Calu3 (cell line): Measurements from ENCODE around the gene CLEC10A. TPM values are rescaled to one million over a fixed set of nuclear protein-coding genes. Genes with fewer than 3 reads are reported as not detected.
"Not testable (repeated sequence)": the region's sequence is repeated elsewhere in the genome, so short reads cannot be mapped to it uniquely, and the experiment has no call there.

Experiments
- BruUV-seq: library from RNA; stranded (reverse); fragments of 400-500 nt; replicated peaks from 2 replicates; lab custom pipeline; 2021; lab: Mats Ljungman, UMichigan
- CTCF ChIA-PET: fragments of 300-600 bp; sonication (Branson Sonifier 250); formaldehyde crosslinking; loops from one replicate; lab custom pipeline; 2022; ENCODE audit warnings: antibody characterized with exemption; lab: Charles Lee
- DNase-seq: peaks from one replicate; pipeline ENCODE4 v3.0.0; 2022
- H3K27ac Mint-ChIP-seq: one replicate; pipeline ENCODE4 v1.8.0; 2022; ENCODE audit warnings: mixed read lengths; ENCODE audit not compliant: unreplicated experiment
- H3K27me3 Mint-ChIP-seq: one replicate; pipeline ENCODE4 v1.8.0; 2022; ENCODE audit warnings: mixed read lengths; ENCODE audit not compliant: unreplicated experiment
- H3K36me3 Mint-ChIP-seq: one replicate; pipeline ENCODE4 v1.8.0; 2022; ENCODE audit warnings: mild to moderate bottlenecking, moderate library complexity, mixed read lengths; ENCODE audit not compliant: insufficient read depth, unreplicated experiment
- H3K4me1 Mint-ChIP-seq: one replicate; pipeline ENCODE4 v1.8.0; 2022; ENCODE audit warnings: mild to moderate bottlenecking, low read depth, mixed read lengths; ENCODE audit not compliant: unreplicated experiment
- H3K4me3 Mint-ChIP-seq: one replicate; pipeline ENCODE4 v1.8.0; 2022; ENCODE audit warnings: mild to moderate bottlenecking, low read depth, moderate library complexity, mixed read lengths; ENCODE audit not compliant: unreplicated experiment
- H3K9me3 Mint-ChIP-seq: one replicate; pipeline ENCODE4 v1.8.0; 2022; ENCODE audit warnings: low read depth, mixed read lengths; ENCODE audit not compliant: unreplicated experiment
- intact Hi-C: fragments of 100-400 bp; cut with micrococcal nuclease; formaldehyde crosslinking; loops from one replicate; pipeline ENCODE4 v1.10.0; 2022; ENCODE audit not compliant: unreplicated experiment
- total RNA-seq: library from RNA; stranded (reverse); gene quantifications from 2 replicates; pipeline ENCODE4 v1.2.3, GENCODE V29; 2022
- TF ChIP-seq, protein P1 (sequence below): fragments of 200-600 bp; IDR thresholded peaks from one replicate; pipeline ENCODE4 v1.8.0; 2022; ENCODE audit warnings: antibody characterized with exemption; ENCODE audit not compliant: unreplicated experiment

CLEC10A gene
- total RNA-seq, 1 experiment from 2014 or later, result not detected

DNA sequence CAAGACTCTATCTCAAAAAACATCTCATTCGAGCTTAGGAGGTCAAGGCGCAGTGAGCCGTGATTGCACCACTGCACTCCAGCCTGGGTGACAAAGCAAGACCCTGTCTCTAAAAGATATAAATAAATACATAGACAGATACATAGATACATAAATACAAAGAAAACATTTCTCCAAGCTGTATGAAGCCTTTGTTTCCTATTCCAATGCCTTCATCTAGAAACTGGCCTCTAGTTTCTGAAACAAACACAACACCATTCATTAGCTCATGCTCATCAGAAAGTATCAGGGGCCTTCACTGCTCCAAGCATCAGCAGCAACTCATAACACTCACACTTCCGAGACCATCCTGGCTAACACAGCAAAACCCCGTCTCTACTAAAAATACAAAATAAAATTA lies 44.9 kb upstream of the CLEC10A start:
- intact Hi-C loops, result no loop called here
- Mint-ChIP-seq H3K27me3 (peaks cover 12% of the 10 kb centered on the region), H3K36me3 (no peaks in the 10 kb centered on the region), H3K4me1 (no peaks in the 10 kb centered on the region), H3K27ac (no peak overlapping the region), H3K4me3 (no peak overlapping the region), H3K9me3 (no peaks in the 10 kb centered on the region)
- DNase-seq, result no peak
- CTCF ChIA-PET, result no interaction called here
- TF ChIP-seq, protein P1, sequence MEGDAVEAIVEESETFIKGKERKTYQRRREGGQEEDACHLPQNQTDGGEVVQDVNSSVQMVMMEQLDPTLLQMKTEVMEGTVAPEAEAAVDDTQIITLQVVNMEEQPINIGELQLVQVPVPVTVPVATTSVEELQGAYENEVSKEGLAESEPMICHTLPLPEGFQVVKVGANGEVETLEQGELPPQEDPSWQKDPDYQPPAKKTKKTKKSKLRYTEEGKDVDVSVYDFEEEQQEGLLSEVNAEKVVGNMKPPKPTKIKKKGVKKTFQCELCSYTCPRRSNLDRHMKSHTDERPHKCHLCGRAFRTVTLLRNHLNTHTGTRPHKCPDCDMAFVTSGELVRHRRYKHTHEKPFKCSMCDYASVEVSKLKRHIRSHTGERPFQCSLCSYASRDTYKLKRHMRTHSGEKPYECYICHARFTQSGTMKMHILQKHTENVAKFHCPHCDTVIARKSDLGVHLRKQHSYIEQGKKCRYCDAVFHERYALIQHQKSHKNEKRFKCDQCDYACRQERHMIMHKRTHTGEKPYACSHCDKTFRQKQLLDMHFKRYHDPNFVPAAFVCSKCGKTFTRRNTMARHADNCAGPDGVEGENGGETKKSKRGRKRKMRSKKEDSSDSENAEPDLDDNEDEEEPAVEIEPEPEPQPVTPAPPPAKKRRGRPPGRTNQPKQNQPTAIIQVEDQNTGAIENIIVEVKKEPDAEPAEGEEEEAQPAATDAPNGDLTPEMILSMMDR, result no peak
- BruUV-seq, result no TSS peak

DNA sequence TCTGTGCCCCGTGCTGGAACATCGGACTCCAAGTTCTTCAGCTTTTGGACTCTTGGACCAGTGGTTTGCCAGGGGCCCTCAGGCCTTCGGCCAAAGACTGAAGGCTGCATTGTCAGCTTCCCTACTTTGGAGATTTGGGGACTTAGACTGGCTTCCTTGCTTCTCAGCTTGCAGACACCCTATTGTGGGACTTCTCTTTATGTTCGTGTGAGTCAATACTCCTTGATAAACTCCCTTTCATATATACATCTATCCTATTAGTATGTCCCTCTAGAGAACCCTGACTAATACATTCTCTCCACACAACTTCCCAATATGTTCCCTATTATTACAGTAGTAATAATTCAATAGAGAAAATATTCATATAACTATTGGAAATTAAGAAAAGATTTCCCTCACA lies 43.8 kb upstream of the CLEC10A start:
- no peak overlapping the region for H3K4me3 Mint-ChIP-seq
- peaks cover 12% of the 10 kb centered on the region for H3K27me3 Mint-ChIP-seq
- no peaks in the 10 kb centered on the region for H3K4me1 Mint-ChIP-seq
- H3K27ac Mint-ChIP-seq, result no peak overlapping the region
- DNase-seq, result no peak
- no TSS peak for BruUV-seq
- TF ChIP-seq, protein P1, result no peak
- CTCF ChIA-PET, result no interaction called here
- H3K9me3 Mint-ChIP-seq, result no peaks in the 10 kb centered on the region
- intact Hi-C loops, result no loop called here
- H3K36me3 Mint-ChIP-seq, result no peaks in the 10 kb centered on the region

DNA sequence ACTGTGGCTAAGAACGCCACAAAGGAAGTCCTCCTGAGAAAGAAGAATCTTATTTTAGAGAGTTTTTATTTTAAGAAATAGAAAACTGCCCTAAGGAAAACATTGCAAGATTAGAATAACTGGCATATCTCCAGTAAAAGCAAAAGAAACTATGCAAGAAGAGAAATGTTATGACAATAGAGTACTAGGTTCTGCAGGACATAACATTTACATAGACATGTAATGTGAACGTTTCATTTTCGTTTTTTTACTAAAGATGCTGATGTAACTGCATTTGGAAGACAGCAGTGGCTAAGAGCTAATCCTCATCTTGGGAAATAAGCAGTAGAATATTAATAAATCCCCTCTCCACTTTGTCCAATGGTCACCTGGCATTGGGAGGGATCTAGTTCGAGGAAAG lies 42.3 kb upstream of the CLEC10A start:
- Mint-ChIP-seq H3K36me3 (no peaks in the 10 kb centered on the region), H3K9me3 (no peaks in the 10 kb centered on the region), H3K4me3 (no peak overlapping the region), H3K27me3 (peaks cover 12% of the 10 kb centered on the region), H3K27ac (no peak overlapping the region), H3K4me1 (no peaks in the 10 kb centered on the region)
- CTCF ChIA-PET, result no interaction called here
- intact Hi-C loops, result no loop called here
- BruUV-seq, result no TSS peak
- TF ChIP-seq, protein P1, result no peak
- DNase-seq, result no peak

DNA sequence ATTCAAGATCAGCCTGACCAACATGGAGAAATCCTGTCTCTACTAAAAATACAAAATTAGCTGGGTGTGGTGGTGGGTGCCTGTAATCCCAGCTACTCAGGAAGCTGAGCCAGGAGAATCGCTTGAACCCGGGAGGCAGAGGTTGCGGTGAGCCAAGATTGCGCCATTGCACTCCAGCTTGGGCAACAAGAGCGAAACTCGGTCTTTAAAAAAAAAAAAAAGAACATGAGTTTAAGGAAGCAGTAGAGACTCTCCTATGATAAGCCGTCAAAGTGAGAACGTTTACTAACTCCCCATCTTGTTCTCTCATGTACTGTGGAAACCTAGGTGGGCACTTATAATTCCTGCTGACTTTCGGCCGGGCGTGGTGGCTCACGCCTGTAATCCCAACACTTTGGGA lies 40.6 kb upstream of the CLEC10A start:
- H3K9me3 Mint-ChIP-seq, H3K4me1 Mint-ChIP-seq, BruUV-seq, intact Hi-C loops, H3K27ac Mint-ChIP-seq, CTCF ChIA-PET, H3K4me3 Mint-ChIP-seq, H3K36me3 Mint-ChIP-seq, DNase-seq: not testable (repeated sequence)
- peaks cover 12% of the 10 kb centered on the region for H3K27me3 Mint-ChIP-seq

DNA sequence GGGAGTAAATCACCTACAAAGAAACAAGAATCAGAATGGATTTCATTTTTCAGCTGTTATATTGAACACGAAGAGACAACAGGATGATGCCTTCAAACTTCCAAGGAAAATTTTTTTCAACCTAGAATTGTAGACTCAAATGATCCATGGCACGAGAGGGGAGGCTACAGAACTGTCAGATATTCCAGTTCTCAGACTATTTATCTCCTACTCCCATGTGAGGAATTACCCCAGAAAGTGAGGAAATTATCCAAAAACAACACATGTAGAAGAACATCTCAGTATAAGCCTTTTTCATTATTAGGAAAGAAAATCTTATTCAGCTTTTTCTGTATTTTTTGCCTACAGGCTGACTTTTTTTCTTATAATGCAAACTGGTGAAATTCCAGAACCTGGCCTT lies 40.1 kb upstream of the CLEC10A start:
- H3K27me3 Mint-ChIP-seq, result peaks cover 12% of the 10 kb centered on the region
- DNase-seq, result no peak
- H3K4me1 Mint-ChIP-seq, result no peaks in the 10 kb centered on the region
- no peak overlapping the region for H3K27ac Mint-ChIP-seq
- no TSS peak for BruUV-seq
- CTCF ChIA-PET, result no interaction called here
- TF ChIP-seq, protein P1, result no peak
- intact Hi-C loops, result no loop called here
- no peak overlapping the region for H3K4me3 Mint-ChIP-seq
- no peaks in the 10 kb centered on the region for H3K36me3 Mint-ChIP-seq
- no peaks in the 10 kb centered on the region for H3K9me3 Mint-ChIP-seq
